Kidney epithelial cell (primary cell): ENCODE data around the gene RAD51B. TPM values are rescaled to one million over a fixed set of nuclear protein-coding genes. Genes with fewer than 3 reads are reported as not detected.
"Not testable (repeated sequence)": the region's sequence is repeated elsewhere in the genome, so short reads cannot be mapped to it uniquely, and the experiment has no call there.

ENCODE experiments used
- DNase-seq: peaks from one replicate; pipeline ENCODE4 v3.0.0-alpha.2; 2010; ENCODE audit warnings: low read depth
- H3K27me3 ChIP-seq: 2 replicates; pipeline ENCODE4 v1.6.0; 2011; ENCODE audit warnings: low read length; ENCODE audit not compliant: control insufficient read depth, insufficient read depth
- H3K36me3 ChIP-seq: 2 replicates; pipeline ENCODE4 v1.5.1; 2011; ENCODE audit warnings: low read length; ENCODE audit not compliant: control insufficient read depth, insufficient read depth
- H3K4me3 ChIP-seq: 2 replicates; pipeline ENCODE4 v1.5.1; 2011; ENCODE audit warnings: low read depth, mild to moderate bottlenecking, control low read depth, low read length
- CTCF ChIP-seq: IDR thresholded peaks from 2 replicates; pipeline ENCODE4 v1.5.1; 2011; ENCODE audit warnings: mild to moderate bottlenecking, moderate library complexity, low read length, control low read depth, inconsistent platforms; ENCODE audit not compliant: insufficient read depth, poor library complexity, severe bottlenecking
- total RNA-seq: library from RNA; depleted of rRNA; stranded (reverse); fragments of >200 nt; gene quantifications from 2 replicates; pipeline ENCODE4 v1.2.3, GENCODE V29; 2015

RAD51B gene
- total RNA-seq, 1 donor from 2014 or later = 9.5 TPM

- Histone ChIP-seq H3K36me3 (no peaks in the 10 kb centered on the region), H3K4me3 (no peak overlapping the region), H3K27me3 (no peaks in the 10 kb centered on the region)
- no peak for TF ChIP-seq CTCF
- DNase-seq = no peak
These were observed 144.6 kb downstream of the RAD51B start for GRCh38 chr14:67963960-67964812.

- Histone ChIP-seq H3K27me3 (no peaks in the 10 kb centered on the region), H3K36me3 (no peaks in the 10 kb centered on the region), H3K4me3 (no peak overlapping the region)
- DNase-seq = no peak
- no peak for TF ChIP-seq CTCF
These were observed 146.1 kb downstream of the RAD51B start for GRCh38 chr14:67965696-67966095.

GRCh38 chr14:67967206-67967605 is 147.6 kb downstream of the RAD51B start:
- TF ChIP-seq CTCF = no peak
- DNase-seq = no peak
- no peaks in the 10 kb centered on the region for H3K36me3 ChIP-seq
- H3K27me3 ChIP-seq = no peaks in the 10 kb centered on the region
- H3K4me3 ChIP-seq = no peak overlapping the region

- DNase-seq, H3K36me3 ChIP-seq, H3K4me3 ChIP-seq, H3K27me3 ChIP-seq: not testable (repeated sequence)
These were observed 148.4 kb downstream of the RAD51B start for GRCh38 chr14:67967970-67968369.

- Histone ChIP-seq H3K27me3 (no peaks in the 10 kb centered on the region), H3K36me3 (no peaks in the 10 kb centered on the region), H3K4me3 (no peak overlapping the region)
- no peak for TF ChIP-seq CTCF
- DNase-seq = no peak
These were observed 151.3 kb downstream of the RAD51B start for GRCh38 chr14:67970923-67971322.

- no peaks in the 10 kb centered on the region for H3K27me3 ChIP-seq
- no peak for DNase-seq
- H3K36me3 ChIP-seq = no peaks in the 10 kb centered on the region
- no peak for TF ChIP-seq CTCF
- H3K4me3 ChIP-seq = no peak overlapping the region
These were observed 152.3 kb downstream of the RAD51B start for GRCh38 chr14:67971627-67972625.
